Spinal cord (tissue), 10 donors: Measurements from ENCODE around the gene CD96. TPM values are rescaled to one million over a fixed set of nuclear protein-coding genes. Genes with fewer than 3 reads are reported as not detected.

Experiments used
- DNase-seq, 6 donors: peaks; one replicate each; pipeline versions ENCODE4 v3.0.0 to v3.0.0-alpha.2; 2013 to 2015; ENCODE audit warnings: low spot score in 6 of 6, low read depth in 4 of 6
- H3K27ac ChIP-seq: one replicate; pipeline ENCODE4 v1.5.1; 2013; ENCODE audit warnings: low read depth, low read length, control low read depth
- H3K27me3 ChIP-seq: one replicate; pipeline ENCODE4 v1.6.1; 2013; ENCODE audit warnings: low read length; ENCODE audit not compliant: control insufficient read depth, insufficient read depth
- H3K36me3 ChIP-seq: one replicate; pipeline ENCODE4 v1.6.1; 2013; ENCODE audit warnings: low read length; ENCODE audit not compliant: control insufficient read depth, insufficient read depth
- H3K4me1 ChIP-seq: one replicate; pipeline ENCODE4 v1.6.1; 2013; ENCODE audit warnings: low read length; ENCODE audit not compliant: control insufficient read depth, insufficient read depth
- H3K4me3 ChIP-seq: one replicate; pipeline ENCODE4 v1.5.1; 2013; ENCODE audit warnings: low read depth, low read length, control low read depth
- H3K9me3 ChIP-seq: one replicate; pipeline ENCODE4 v1.6.1; 2013; ENCODE audit warnings: low read length; ENCODE audit not compliant: control insufficient read depth, insufficient read depth
- WGBS: methylation state at CpG from one replicate; pipeline ENCODE4 v1.1.5; 2013; ENCODE audit warnings: missing lambda C conversion rate; ENCODE audit not compliant: insufficient coverage; 5-methylcytosine and 5-hydroxymethylcytosine counted together
- long read RNA-seq, 4 donors: transcript quantifications; one replicate each; lab custom pipeline, GENCODE V29; 2026
- polyA plus RNA-seq, 2 donors: library from polyadenylated mRNA; unstranded; fragments of 120-200 nt; gene quantifications; one replicate each; pipeline ENCODE4 v1.2.1, GENCODE V29; 2013; ENCODE audit not compliant: insufficient read length in 2 of 2
- total RNA-seq, 2 donors: library from RNA; depleted of rRNA in 1 of 2; stranded (reverse); fragments of 120-200 nt in 1 of 2; fragments of >200 nt in 1 of 2; gene quantifications; one replicate each; pipeline versions ENCODE4 v1.2.3 to v1.2.4, GENCODE V29; 2013 to 2014
- donor health status: healthy.

CD96 gene
- total RNA-seq (under 1 TPM; 0.28 to 0.59 TPM), polyA plus RNA-seq (under 1 TPM; 0.30 to 0.33 TPM)
- long read RNA-seq, donor 1, result 0 reads
- long read RNA-seq, donor 2, result 0 reads
- long read RNA-seq, donor 3, result 0 reads
- long read RNA-seq, donor 4, result 0 reads

GRCh38 chr3:111541911-111542483, at the start of gene CD96:
TSS of gene CD96 (plus strand) at chr3:111542197. CDS start at chr3:111542249, 52 bp downstream.
- peaks cover 3% of the 10 kb centered on the region for H3K4me1 ChIP-seq

GRCh38 chr3:111493276-111493675, 48.7 kb upstream of the CD96 start:
- no peaks in the 10 kb centered on the region for H3K36me3 ChIP-seq
- no peaks in the 10 kb centered on the region for H3K27me3 ChIP-seq
- DNase-seq, result no peak
- H3K4me3 ChIP-seq, result no peak overlapping the region
- no peaks in the 10 kb centered on the region for H3K4me1 ChIP-seq
- no peak overlapping the region for H3K27ac ChIP-seq
- no peaks in the 10 kb centered on the region for H3K9me3 ChIP-seq

More at GRCh38 chr3:111541911-111542483, at the start of gene CD96:
- H3K36me3 ChIP-seq, result no peaks in the 10 kb centered on the region
- H3K27me3 ChIP-seq, result no peaks in the 10 kb centered on the region
- 83% methylated on average over 1 of the region's 11 CpGs for WGBS
- H3K4me3 ChIP-seq, result no peak within 1 kb of the TSS
- H3K9me3 ChIP-seq, result no peaks in the 10 kb centered on the region
- H3K27ac ChIP-seq, result no peak within 1 kb of the TSS
- DNase-seq, result peak in 2 of 6 donors; percentile 45 to 66

DNA sequence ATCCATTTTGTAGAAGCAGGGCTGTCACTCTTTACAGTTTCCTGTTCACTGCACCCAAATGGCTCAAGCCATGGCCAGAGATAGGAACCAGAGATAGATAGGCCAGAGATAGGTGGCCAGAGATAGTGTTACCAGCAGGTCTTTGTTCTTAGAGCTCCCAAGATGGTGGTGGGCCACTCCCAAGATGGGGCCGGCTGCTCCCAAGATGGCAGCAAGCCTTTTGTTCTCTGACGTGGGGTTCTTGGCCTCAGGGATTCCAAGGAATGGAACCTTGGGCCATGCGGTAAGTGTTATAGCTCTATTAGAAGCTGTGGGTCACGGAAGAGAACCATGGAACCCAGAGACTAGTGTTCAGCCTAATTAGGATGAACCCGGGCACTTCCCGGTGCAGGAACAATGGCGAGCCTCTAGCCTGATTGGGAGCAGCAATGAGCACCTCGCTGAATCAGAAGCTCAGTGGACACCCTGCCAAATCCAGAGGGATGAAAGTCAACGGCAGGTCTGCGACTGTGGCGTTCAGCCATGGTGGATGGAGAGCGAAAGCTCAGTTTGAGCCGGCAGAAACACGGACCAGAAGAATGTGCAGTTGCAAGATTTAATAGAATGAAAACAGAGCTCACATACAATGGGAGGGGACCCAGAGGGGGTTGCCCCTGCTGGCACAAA, 45.0 kb upstream of the CD96 start:
- 96% methylated on average over 13 of the region's 14 CpGs for WGBS
- Histone ChIP-seq H3K36me3 (no peaks in the 10 kb centered on the region), H3K4me1 (no peaks in the 10 kb centered on the region), H3K9me3 (no peaks in the 10 kb centered on the region), H3K4me3 (no peak overlapping the region), H3K27ac (no peak overlapping the region), H3K27me3 (no peaks in the 10 kb centered on the region)
- no peak for DNase-seq

GRCh38 chr3:111498022-111498421, 44.0 kb upstream of the CD96 start:
- Histone ChIP-seq H3K27me3 (no peaks in the 10 kb centered on the region), H3K4me1 (no peaks in the 10 kb centered on the region)
- WGBS, result 79% methylated on average over 3 of the region's 3 CpGs

DNA sequence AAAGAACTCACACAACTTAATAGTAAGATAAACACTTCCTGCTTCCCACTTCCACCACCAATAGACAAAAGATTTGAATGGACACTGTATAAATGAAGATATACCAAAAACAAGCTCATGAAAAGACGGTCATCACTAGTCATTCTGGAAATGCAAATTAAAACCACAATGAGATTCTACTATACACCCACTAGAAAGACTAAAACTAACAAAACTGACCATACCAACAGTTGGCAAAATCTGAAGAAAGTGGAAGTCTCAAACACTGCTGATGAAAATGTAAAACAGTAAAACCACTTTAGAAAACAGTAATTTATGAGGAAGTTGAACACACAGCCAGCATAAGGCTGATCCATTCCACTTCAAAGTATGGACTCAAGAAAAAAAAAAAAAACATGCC, 35.6 kb upstream of the CD96 start:
- H3K36me3 ChIP-seq, result no peaks in the 10 kb centered on the region
- H3K27me3 ChIP-seq, result no peaks in the 10 kb centered on the region
- H3K4me3 ChIP-seq, result no peak overlapping the region
- H3K4me1 ChIP-seq, result no peaks in the 10 kb centered on the region
- H3K9me3 ChIP-seq, result no peaks in the 10 kb centered on the region
- H3K27ac ChIP-seq, result no peak overlapping the region
- WGBS, result 80% methylated on average over 1 of the region's 1 CpG
- no peak for DNase-seq

More at GRCh38 chr3:111498022-111498421, 44.0 kb upstream of the CD96 start:
- H3K4me3 ChIP-seq, result no peak overlapping the region
- no peak for DNase-seq
- H3K9me3 ChIP-seq, result no peaks in the 10 kb centered on the region
- no peak overlapping the region for H3K27ac ChIP-seq
- H3K36me3 ChIP-seq, result no peaks in the 10 kb centered on the region

- WGBS, result 100% methylated on average over 3 of the region's 4 CpGs
- H3K27ac ChIP-seq, result no peak overlapping the region
- H3K9me3 ChIP-seq, result no peaks in the 10 kb centered on the region
These were observed 32.7 kb upstream of the CD96 start for GRCh38 chr3:111509308-111509707.

GRCh38 chr3:111517801-111518200, 24.2 kb upstream of the CD96 start:
- H3K4me3 ChIP-seq, result no peak overlapping the region
- no peaks in the 10 kb centered on the region for H3K9me3 ChIP-seq
- H3K4me1 ChIP-seq, result no peaks in the 10 kb centered on the region
- DNase-seq, result no peak
- H3K27me3 ChIP-seq, result no peaks in the 10 kb centered on the region
- WGBS, result 76% methylated on average over 4 of the region's 4 CpGs
- no peaks in the 10 kb centered on the region for H3K36me3 ChIP-seq
- H3K27ac ChIP-seq, result no peak overlapping the region

More at GRCh38 chr3:111509308-111509707, 32.7 kb upstream of the CD96 start:
- Histone ChIP-seq H3K36me3 (no peaks in the 10 kb centered on the region), H3K27me3 (no peaks in the 10 kb centered on the region), H3K4me3 (no peak overlapping the region), H3K4me1 (no peaks in the 10 kb centered on the region)
- no peak for DNase-seq

DNA sequence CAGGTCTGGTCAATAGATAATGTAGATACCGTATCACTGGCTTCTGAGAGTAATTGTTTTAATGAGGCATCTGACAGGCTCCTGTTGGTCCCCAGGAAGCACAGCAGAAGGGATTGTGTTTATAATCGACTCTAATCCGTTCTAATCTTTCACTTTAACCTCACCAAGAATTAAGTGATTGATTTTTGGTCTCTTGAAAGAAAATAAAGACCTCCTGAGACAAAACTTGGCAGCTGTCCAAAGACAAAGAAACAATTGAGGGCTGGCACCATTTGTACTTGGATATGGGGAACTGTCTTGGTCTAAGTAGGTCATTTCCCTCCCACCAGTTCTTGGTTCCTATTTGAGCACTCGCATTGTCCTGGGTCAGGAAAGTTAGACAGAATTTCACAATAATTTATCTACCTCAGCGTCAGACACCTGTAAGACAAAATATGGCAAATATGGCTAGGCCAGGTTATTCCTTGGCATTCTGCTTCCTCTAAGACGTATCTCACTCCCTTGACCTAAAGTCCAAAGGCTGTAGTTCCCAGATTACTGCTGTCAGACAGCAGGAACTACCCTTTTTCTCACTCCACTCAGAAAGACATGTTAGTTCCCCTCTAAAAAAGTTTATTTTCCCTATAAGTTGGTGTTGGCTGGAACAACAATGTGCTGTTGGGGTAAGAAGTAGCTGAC, 22.7 kb upstream of the CD96 start:
- Histone ChIP-seq H3K27ac (no peak overlapping the region), H3K9me3 (no peaks in the 10 kb centered on the region), H3K36me3 (no peaks in the 10 kb centered on the region), H3K27me3 (no peaks in the 10 kb centered on the region), H3K4me1 (no peaks in the 10 kb centered on the region), H3K4me3 (no peak overlapping the region)
- WGBS, result 75% methylated on average over 2 of the region's 6 CpGs
- peak in 1 of 6 donors; percentile 9 for DNase-seq

DNA sequence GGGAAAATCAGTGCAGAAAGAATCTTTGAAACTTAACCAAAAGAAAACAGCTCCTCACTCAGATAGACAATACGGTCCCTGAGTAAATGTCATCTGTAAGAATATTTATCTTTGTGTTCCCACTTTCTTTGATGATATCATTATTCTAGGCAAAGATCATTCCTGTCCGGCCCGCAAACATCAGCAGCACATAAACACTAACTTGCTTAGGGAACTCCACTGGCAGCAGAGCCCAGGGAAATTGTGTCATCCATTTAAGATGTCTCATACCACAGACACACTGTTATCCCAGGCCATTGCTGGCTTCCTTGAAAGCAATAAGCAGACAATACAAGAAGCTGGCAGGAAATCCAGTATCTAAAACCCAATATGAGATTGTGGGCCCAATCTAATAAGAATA, 20.1 kb upstream of the CD96 start:
- H3K36me3 ChIP-seq, result no peaks in the 10 kb centered on the region
- no peak overlapping the region for H3K27ac ChIP-seq
- no CpG with 5 or more reads among the region's 3 CpGs for WGBS
- H3K4me1 ChIP-seq, result no peaks in the 10 kb centered on the region
- no peaks in the 10 kb centered on the region for H3K27me3 ChIP-seq
- DNase-seq, result peak in 1 of 6 donors; percentile 50
- H3K4me3 ChIP-seq, result no peak overlapping the region
- H3K9me3 ChIP-seq, result no peaks in the 10 kb centered on the region
